ENCODE results near the gene BCLAF1. TPM values are rescaled to one million over a fixed set of nuclear protein-coding genes. Genes with fewer than 3 reads are reported as not detected.

The BCLAF1 gene
- total and polyA plus RNA-seq, 3 experiments from 2014 or later = 130 to 269 (median 247) TPM

- no peak for DNase-seq
- no peak overlapping the region for H3K4me3 ChIP-seq (ENCODE audit: low read length)
- Mint-ChIP-seq H3K27me3 (peaks cover 1 to 3% of the 10 kb centered on the region in 2 donors), H3K4me3 (peak overlapping the region in 1 of 7 donors; percentile 49), H3K36me3 (no peaks in the 10 kb centered on the region), H3K4me1 (no peaks in the 10 kb centered on the region), H3K9me3 (no peaks in the 10 kb centered on the region), H3K27ac (peak overlapping the region in 1 of 8 donors; percentile 8)
- no peaks in the 10 kb centered on the region for H3K27me3 ChIP-seq (ENCODE audit: insufficient read depth, low read length, poor library complexity, severe bottlenecking)
- POLR2A ChIA-PET = no interaction called here
- H3K9me3 ChIP-seq (ENCODE audit: low read length) = no peaks in the 10 kb centered on the region
- no peaks in the 10 kb centered on the region for H3K36me3 ChIP-seq (ENCODE audit: insufficient read depth, low read length)
- H3K27ac ChIP-seq (ENCODE audit: low read depth, low read length) = no peak overlapping the region
- CTCF ChIA-PET = no interaction called here
- no peaks in the 10 kb centered on the region for H3K4me1 ChIP-seq (ENCODE audit: insufficient read depth, low read length)
These were observed 80.9 kb downstream of the BCLAF1 start for GRCh38 chr6:136208783-136209182.

Other genes with a start within 250 kb of the BCLAF1 start
- 10 to 100 TPM; 18.8 to 21.7 TPM for gene MTFR2, start 39.5 kb downstream of the BCLAF1 start, total RNA-seq
- gene MTFR2, start 39.5 kb downstream of the BCLAF1 start, polyA plus RNA-seq = 0.69 TPM